HG02981 (cell line): ENCODE results near the gene PDE8A.
"Not testable (repeated sequence)": the region's sequence is repeated elsewhere in the genome, so short reads cannot be mapped to it uniquely, and the experiment has no call there.

Source experiments
- ATAC-seq: cut with Tn5 transposase; IDR thresholded peaks from one replicate; pipeline ENCODE4 v1.9.1; 2021; ENCODE audit warnings: mild to moderate bottlenecking, moderate library complexity; ENCODE audit not compliant: unreplicated experiment

The PDE8A gene

GRCh38 chr15:85009435-85009834, 27.8 kb downstream of the PDE8A start:
- ATAC-seq = no peak

- no peak for ATAC-seq
These were observed 28.4 kb downstream of the PDE8A start for GRCh38 chr15:85010071-85010385.

- ATAC-seq = no peak
These were observed 28.9 kb downstream of the PDE8A start for GRCh38 chr15:85010386-85011159.

- ATAC-seq = no peak
These were observed 29.5 kb downstream of the PDE8A start for GRCh38 chr15:85011160-85011571.

DNA sequence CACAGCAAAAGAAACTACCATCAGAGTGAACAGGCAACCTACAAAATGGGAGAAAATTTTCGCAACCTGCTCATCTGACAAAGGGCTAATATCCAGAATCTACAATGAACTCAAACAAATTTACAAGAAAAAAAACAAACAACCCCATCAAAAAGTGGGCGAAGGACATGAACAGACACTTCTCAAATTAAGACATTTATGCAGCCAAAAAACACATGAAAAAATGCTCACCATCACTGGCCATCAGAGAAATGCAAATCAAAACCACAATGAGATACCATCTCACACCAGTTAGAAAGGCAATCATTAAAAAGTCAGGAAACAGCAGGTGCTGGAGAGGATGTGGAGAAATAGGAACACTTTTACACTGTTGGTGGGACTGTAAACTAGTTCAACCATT, 30.1 kb downstream of the PDE8A start:
- ATAC-seq = not testable (repeated sequence)

GRCh38 chr15:85013785-85014184, 32.1 kb downstream of the PDE8A start:
- no peak for ATAC-seq

DNA sequence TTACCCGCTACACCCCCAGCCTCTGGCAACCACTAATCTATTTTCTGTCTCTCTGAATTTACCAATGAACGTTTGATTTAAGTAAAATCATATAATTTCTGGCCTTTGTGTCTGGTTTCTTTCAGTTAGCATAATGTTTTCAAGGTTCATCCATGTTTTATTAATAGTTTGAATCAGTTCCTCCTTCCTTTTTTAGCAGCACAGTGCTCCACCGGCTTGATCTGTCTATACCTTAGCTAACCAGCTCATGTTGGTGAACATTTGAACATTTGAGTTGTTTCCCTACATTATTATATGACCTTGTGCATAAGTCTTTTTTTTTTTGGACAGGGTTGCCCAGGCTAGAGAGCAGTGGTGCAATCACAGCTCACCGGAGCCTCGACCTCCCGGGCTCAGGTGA, 33.3 kb downstream of the PDE8A start:
- ATAC-seq = no peak

DNA sequence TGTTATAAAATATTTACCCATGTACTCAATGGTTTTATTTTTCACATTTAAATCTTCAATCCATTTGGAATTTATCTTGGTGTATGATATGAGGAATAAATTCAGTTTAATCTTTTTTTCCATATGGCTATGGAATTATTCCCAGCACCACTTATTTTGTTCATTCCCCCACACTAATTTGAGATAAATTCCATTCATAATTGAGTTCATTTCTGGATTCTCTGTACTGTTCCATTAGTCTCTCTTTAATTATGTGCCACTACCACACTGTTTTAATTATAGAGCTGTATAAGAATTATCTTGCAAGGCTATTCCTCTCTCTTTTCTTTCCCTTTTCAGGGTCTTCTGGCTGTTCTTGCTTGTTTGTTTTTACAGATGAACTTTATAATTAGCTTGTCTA, 34.6 kb downstream of the PDE8A start:
- no peak for ATAC-seq

DNA sequence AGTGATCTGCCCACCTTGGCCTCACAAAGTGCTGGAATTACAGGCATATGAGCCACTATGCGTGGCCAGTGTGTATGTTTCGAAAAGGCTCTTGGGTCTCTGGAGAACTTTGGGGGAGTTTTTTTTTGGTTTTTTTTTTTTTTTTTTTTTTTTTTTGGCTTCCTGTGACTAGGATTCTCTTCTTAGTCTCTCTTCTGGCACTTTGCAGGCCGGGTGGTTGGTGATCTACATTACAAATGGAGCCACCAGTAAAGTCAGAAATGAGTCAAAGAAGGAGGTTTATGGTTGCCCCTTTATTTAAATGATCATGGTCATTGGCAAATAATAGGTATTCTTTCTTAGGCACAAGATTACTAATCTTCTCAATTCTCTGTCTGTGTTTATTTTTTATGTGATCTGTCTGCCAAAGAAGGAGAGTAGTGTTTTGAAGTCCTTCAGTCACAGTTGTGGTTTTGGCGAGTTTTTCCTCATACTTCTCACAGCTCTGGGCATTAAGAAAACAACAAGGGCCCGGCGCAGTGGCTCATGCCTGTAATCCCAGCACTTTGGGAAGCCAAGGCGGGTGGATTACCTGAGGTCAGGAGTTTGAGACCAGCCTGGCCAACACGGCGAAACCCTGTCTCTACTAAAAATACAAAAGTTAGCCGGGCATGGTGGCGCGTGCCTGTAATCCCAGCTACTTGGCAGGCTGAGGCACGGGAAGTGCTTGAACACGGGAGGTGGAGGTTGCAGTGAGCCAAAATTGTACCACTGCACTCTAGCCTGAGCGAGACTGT, 38.3 kb downstream of the PDE8A start:
- peak; percentile 63 for ATAC-seq

- no peak for ATAC-seq
These were observed 39.8 kb downstream of the PDE8A start for GRCh38 chr15:85021409-85021808.

GRCh38 chr15:85022860-85023403, 41.3 kb downstream of the PDE8A start:
- ATAC-seq = no peak

DNA sequence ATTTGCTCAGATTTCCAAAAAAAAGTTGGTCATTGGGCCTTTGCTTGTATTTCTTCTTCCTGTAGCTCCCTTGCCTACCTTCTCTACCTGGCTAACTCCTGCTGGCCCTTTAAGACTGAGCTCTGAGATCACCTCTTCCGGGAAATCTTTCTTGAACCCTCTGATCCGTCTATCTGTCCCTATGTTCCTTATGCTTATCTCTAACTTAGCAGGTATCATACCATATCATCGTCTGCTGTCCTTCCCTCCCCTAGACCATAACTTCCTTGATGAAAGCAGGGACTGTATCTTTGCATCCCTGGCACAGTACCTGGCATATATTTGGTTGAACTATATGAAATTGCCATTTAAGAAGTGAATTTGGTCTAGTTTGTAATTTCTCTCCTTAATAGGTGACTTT, 42.3 kb downstream of the PDE8A start:
- no peak for ATAC-seq

- no peak for ATAC-seq
These were observed 43.1 kb downstream of the PDE8A start for GRCh38 chr15:85024509-85025336.

DNA sequence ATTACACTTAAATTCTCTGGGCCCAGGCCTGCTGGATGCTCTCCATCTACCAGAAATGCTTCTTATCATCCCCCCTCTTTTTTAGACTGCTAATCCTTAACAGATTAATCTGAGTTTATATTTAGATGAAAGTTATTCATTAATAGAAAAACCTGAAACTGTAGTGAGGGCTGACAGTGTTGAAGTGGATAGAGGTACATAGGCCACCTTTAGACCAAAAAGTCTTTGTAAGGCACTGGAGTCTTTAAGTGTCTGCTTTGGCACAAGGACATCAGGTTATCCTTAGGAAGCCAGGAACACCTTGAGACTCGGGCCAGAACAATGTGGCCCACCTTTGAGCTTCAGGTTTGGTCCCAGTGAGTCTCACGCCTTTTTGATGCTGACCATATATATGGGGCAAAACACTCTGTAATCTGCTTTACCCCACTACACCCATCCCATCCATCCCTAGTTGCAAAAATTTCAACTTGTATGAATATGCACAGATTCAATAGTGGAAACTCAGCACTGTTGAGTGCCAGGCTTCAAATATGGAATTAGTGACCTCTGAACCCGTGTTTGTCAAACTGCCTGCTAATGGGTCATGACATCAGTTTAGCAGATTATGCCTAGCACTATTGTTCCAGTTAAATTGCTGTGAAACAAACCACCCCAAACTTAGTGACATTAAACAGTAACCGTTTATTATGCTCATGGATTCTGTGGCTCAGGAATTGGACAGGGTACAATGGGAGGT, 44.0 kb downstream of the PDE8A start:
- no peak for ATAC-seq

GRCh38 chr15:85026304-85027032, 44.8 kb downstream of the PDE8A start:
- ATAC-seq = no peak

DNA sequence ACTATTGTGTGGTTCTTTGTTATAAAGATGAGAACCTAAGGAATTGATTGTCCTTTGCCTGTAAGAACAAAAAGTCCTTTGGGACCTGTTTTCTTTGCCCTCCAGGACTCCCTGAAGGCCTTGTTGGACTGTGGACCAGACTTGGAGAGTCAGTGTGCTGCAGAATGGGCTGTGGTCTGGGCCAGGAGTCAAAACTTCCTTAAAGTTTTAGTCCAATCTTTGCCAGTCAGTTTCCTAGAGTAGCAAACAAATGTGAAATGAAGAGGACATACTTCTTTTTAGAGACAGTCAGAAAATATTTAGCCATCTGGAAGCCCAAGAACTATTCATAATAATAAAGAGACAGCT, 45.4 kb downstream of the PDE8A start:
- no peak for ATAC-seq

- no peak for ATAC-seq
These were observed 45.8 kb downstream of the PDE8A start for GRCh38 chr15:85027421-85027820.

GRCh38 chr15:85028416-85028815, 46.8 kb downstream of the PDE8A start:
- no peak for ATAC-seq

DNA sequence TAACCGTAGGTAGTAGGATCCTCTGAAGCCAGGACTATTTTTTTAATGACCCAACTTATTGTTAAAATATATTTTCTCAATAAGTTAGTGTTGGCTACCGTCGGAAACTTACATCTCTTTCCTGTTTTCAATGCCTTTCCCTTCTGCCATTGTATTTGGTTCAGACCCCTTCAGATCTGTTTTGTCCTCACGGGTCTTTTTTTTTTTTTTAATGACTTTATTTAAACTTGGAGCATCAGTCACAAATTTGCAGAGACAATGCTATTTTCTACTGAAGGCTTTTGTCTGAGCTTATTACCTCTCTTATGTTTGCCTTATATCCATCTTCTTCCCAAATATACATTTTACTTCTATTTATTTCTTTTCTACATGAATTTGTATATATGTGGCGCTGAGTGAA, 47.6 kb downstream of the PDE8A start:
- ATAC-seq = no peak

- no peak for ATAC-seq
These were observed 48.8 kb downstream of the PDE8A start for GRCh38 chr15:85030301-85030929.
